ENCODE measurements around the gene SLC25A39.

SLC25A39 gene

DNA sequence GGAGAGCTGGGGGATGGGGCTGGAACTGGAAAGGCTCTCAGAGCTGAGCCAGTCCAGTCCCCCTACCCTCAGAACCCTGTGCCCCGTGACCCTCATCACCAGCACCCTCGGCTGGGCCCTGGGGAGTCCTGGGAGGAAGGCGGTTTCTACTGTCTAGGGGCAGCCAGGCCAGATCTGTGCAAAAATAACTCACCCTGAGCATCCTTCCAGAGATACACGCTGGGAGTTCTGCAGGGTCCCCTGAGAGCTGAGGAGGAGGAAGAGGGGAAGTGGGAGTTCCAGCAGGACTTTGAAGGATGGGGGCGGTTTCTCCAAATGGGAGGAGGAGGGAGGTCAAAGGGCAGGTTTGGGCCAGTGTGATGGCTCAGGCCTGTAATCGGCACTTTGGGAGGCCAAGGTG is 51.7 kb downstream of the SLC25A39 start:
- TF ChIP-seq, protein P1, sequence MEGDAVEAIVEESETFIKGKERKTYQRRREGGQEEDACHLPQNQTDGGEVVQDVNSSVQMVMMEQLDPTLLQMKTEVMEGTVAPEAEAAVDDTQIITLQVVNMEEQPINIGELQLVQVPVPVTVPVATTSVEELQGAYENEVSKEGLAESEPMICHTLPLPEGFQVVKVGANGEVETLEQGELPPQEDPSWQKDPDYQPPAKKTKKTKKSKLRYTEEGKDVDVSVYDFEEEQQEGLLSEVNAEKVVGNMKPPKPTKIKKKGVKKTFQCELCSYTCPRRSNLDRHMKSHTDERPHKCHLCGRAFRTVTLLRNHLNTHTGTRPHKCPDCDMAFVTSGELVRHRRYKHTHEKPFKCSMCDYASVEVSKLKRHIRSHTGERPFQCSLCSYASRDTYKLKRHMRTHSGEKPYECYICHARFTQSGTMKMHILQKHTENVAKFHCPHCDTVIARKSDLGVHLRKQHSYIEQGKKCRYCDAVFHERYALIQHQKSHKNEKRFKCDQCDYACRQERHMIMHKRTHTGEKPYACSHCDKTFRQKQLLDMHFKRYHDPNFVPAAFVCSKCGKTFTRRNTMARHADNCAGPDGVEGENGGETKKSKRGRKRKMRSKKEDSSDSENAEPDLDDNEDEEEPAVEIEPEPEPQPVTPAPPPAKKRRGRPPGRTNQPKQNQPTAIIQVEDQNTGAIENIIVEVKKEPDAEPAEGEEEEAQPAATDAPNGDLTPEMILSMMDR (IDR thresholded peaks at IDR 0.05; ENCODE audit: control insufficient read depth, insufficient read depth, low read depth, low read length, missing control alignments) = no peak

DNA sequence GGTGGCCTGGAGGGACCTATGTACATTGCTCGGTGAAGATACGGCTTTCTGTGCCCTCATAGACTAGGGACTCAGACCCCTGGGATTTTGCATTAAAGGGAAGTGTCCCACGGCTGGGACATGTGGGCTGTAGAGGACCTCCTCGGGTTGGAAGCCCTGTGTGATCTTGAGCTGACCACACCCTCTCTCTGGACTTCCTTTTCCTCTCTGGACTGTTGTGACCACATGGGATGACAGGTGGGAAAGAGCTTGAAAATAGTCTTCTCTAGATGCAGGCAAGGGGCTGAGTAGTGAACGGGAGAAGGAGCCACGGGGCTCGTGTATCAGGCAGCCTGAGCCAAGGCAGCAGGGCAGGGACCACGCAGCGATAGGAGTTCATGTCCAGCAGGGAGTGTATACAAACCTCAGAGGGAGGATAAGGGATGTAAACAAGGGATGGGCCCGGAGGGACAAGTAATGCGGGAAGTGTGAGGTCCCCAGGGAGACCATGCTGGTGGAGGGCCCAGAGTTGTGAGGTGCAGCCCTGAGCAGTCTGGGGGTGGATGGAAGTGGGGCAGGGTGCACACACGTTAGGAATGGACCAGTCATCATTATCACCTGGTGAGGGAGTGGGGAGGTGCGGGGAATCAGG is 52.2 kb downstream of the SLC25A39 start:
- TF ChIP-seq, protein P1 (IDR thresholded peaks at IDR 0.05; ENCODE audit: control insufficient read depth, insufficient read depth, low read depth, low read length, missing control alignments) = no peak
- no peak for DNase-seq (ENCODE audit: low read depth)
- H3K4me3 ChIP-seq (ENCODE audit: control insufficient read depth, low read depth, low read length) = no peak overlapping the region

More for the DNA sequence above, 51.7 kb downstream of the SLC25A39 start:
- no peak for DNase-seq (ENCODE audit: low read depth)
- H3K4me3 ChIP-seq (ENCODE audit: control insufficient read depth, low read depth, low read length) = no peak overlapping the region

Measured in AG09309 (cell line).